LHCN-M2 (cell line): Measurements from ENCODE around the gene PPP1R1A. TPM values are rescaled to one million over a fixed set of nuclear protein-coding genes. Genes with fewer than 3 reads are reported as not detected.

Experiments used
- DNase-seq: peaks from one replicate; pipeline ENCODE4 v3.0.0-alpha.2; 2012; ENCODE audit warnings: low read depth
- total RNA-seq: library from RNA; depleted of rRNA; stranded (reverse); fragments of >200 nt; gene quantifications from 2 replicates; pipeline ENCODE4 v1.2.3, GENCODE V29; 2014

The PPP1R1A gene
- total RNA-seq, 1 experiment from 2014 or later: not detected

- peak; percentile 22 for DNase-seq
Measured at GRCh38 chr12:54571193-54572188, 17.0 kb downstream of the PPP1R1A start.

DNA sequence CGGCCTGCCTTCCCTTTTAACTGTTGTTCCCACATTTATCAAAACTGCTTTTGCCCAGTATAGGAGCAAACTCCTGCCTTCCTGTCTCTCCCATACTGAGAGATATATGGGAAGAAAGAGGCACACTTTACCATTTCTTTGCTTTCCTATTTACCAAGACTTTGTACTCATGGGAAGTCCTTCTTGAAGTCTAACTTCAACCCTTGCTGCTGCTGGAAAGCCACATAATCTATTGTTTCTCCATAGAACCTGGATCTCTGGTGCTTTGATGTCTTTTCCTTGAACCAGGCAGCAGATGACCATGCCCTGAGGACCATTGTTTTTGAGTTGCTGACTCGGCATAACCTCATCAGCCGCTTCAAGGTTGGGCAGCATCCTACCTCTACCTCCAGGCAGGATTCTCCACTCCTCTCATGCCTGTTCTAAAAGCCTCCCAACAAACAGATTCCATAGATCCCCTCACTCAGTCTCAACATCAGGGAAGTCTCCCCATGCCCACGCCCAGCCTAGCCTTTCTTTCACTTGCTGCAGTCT lies 18.4 kb downstream of the PPP1R1A start:
- no peak for DNase-seq

DNA sequence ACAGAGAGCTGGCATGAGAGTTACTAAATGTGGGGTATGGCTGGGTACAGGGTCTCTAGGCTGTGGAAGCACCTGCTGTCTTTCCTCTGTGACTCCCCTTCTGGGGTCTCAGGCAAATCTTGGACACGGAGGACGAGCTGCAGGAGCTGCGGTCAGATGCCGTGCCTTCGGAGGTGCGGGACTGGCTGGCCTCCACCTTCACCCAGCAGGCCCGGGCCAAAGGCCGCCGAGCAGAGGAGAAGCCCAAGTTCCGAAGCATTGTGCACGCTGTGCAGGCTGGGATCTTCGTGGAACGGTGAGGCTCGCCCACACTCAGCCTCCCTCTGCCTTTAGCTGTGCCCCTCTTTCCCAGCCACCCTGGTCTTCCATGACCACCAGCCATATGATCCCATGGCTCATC lies 19.4 kb downstream of the PPP1R1A start:
- DNase-seq: no peak

DNA sequence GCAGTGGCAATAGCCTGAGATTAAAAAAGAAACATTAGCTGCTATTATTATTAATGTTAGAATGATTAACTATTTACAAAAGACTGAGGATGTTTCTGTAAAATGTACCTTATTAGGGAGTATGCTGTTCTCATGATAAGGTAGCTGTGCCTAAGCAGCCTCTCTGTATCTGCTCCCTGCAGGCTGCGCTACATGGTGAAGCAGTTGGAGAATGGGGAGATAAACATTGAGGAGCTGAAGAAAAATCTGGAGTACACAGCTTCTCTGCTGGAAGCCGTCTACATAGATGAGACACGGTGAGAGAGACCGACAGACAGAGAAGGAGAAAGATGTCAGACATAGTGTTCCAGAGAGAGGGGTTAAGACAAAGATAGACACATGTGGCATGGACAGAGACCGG lies 21.7 kb downstream of the PPP1R1A start:
- no peak for DNase-seq

- DNase-seq: no peak
Measured at GRCh38 chr12:54565986-54566544, 22.4 kb downstream of the PPP1R1A start.

- no peak for DNase-seq
Measured at GRCh38 chr12:54565310-54565985, 23.0 kb downstream of the PPP1R1A start.

- no peak for DNase-seq
Measured at GRCh38 chr12:54564768-54565167, 23.7 kb downstream of the PPP1R1A start.

GRCh38 chr12:54563787-54564186 lies 24.7 kb downstream of the PPP1R1A start:
- no peak for DNase-seq

DNA sequence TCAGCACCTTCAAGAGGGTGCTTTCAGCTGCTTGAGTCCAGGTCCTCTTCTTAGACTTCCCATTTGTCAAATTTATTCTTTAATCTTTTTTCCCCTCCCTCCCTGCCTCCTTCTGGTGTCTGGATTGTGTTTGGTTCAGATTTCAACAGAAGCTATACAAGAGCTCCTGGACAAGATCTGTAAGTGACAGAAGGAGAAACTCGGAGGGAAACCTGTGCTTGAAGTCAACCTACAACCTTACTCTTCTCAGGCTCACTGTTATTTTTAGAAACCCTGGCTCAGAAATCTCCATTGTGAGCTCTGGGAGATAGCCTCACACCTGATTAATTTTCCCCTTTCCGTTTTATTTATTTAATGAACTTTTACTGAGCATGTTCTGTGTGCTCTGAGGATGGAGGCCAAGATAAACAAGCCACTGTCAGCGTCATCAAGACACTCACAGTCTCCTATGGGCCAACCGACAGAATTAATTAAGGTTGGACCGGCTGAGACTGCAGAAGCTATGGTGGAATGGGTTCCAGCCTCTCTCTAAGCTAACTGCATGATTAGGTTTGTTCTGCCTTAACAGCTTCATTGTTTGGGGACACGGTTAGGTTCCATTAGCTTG lies 25.6 kb downstream of the PPP1R1A start:
- no peak for DNase-seq

DNA sequence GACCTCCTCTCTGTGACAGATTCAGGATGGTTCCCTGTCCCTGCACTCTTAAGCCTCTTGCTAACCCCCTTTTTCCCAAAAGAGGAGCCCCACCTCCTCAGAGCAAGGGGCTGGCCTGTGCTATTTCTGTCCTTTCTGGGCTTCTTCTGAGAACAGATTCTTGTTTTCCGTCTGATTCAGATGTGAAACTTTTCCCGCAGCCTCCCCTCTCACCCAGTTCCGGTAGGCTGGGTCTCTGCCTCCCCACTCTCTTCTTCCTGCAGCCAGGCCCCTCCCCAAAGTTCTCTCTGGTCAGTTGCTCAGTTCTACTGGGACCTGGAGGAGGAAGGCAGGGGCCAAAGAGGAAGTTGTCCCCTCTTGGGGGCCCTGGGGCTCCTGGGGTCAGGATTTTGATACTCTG lies 27.3 kb downstream of the PPP1R1A start:
- DNase-seq: no peak

DNA sequence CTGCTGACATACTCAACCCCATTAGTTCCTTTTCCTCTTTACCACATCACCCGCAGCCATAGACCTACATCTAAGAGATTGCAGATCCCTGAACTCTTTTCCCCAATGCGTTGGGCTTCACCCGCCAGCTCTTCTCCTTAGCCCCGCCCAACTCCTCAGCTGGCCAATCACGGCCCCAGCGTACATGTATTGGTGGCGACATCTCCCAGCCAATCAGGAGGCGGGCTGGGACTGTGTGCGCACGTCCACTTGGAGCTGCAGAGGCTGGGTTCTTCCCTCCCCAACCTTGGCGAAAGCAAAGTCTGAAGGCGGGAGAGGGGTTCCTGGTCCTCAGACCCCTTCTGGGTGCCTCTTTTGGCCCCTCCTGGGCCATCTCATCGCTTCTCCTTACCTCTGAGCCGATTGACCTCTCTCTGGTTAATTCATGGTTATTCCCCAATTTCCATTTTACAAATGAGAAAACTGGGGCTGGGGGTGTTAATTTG lies 28.0 kb downstream of the PPP1R1A start:
- peak; percentile 46 for DNase-seq

- no peak for DNase-seq
Measured at GRCh38 chr12:54558759-54559158, 29.7 kb downstream of the PPP1R1A start.

GRCh38 chr12:54558311-54558710 lies 30.1 kb downstream of the PPP1R1A start:
- no peak for DNase-seq

GRCh38 chr12:54555670-54556257 lies 32.7 kb downstream of the PPP1R1A start:
- DNase-seq: no peak

GRCh38 chr12:54549774-54550451 lies 38.5 kb downstream of the PPP1R1A start:
- peak; percentile 7 for DNase-seq

DNA sequence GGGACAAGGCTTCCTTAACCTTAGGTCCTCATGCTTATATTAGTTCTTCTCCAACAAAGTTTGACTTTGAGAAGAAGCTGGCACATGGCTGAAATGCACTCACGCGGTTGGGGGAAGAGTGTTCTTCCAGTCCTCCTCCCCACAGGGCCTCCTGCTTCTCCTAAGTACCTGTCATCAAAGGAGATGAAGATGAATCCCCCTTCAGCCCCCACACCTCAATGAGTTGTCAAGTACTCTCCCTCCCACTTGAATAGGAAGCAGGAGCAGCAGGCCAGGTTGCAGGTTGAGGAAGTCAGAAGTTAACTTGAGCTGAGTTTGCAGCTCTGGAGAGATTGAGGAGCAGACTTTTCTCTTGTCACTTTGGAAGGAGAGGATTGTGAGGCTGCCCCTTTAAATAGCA lies 41.9 kb downstream of the PPP1R1A start:
- no peak for DNase-seq

GRCh38 chr12:54544743-54545142 lies 43.7 kb downstream of the PPP1R1A start:
- DNase-seq: no peak

GRCh38 chr12:54543526-54543925 lies 44.9 kb downstream of the PPP1R1A start:
- DNase-seq: no peak

- DNase-seq: no peak
Measured at GRCh38 chr12:54541751-54542290, 46.6 kb downstream of the PPP1R1A start.

DNA sequence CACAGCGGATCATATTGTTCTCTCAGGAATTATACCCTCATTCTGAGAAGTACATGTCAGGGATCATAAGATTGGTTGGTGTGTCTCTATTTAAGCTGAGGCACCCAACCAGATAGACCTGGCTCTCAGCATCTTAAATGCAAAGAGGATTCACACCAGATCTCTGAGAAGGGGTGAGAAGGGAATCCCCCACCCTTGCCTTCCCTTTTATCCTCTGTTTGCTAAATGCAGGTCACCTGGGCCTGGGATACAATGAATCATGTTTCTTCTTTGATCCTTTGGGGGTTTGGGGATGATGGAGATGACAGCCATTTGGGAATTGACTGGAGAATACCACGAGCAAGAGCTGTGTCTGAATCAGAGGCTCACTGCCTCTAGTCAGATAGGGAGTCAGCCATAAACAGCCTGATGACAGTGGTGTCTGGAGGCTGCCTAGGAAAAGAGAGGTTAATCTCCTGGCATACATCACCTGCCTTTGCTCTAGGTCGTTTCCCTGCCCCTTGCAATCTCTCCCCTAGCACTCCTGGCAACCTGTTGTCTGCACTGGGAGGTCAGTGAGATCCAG lies 50.2 kb downstream of the PPP1R1A start:
- no peak for DNase-seq
